Measurements from ENCODE around the gene RPS18.

The RPS18 gene

DNA sequence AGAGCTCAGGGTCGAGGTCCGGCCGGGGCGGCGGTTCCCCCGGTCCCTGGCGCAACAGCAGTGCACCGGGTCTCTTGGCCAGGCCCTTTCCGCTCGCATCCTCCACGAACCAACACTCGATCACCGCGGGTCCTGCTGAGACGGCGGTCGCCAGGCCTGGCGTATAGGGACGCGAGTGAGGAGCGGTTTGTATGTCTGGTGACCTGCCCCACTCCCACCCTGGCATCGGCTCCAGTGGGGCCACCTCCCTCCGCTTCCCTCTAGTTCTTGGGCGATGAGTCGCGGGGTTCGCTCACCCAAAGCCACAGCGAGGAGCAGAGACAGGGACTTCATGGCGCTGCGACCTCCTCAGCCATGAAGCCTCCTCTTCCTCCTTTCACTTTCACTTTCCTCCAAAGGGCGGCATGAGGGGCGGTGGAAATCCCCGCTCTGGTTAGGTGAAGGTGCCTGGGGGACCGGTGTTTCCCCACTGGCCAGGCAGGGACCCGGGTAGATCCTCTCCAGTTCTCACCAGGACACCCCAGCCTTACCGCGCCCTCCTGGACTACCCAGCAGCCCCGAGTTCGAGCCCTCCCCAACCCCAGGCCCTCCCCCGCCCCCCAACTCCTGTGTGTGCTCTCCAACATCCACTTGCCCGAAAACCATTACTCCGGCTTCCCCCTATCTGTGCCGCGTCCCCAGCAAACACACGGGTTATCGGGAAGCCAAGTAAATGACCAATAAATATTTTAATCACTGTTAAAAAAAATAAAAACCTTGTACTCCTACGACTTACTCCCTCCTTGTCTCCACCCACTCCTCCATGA lies 42.0 kb downstream of the RPS18 start, which contains the start of gene TAPBP:
TAPBP (minus strand) TSS at position 370 of the 806 bp plus-strand sequence; CDS start at position 333, 37 bp downstream.
- in situ Hi-C loops (cut with MboI; ENCODE audit: low sequenced_read_pairs), result no loop called here

DNA sequence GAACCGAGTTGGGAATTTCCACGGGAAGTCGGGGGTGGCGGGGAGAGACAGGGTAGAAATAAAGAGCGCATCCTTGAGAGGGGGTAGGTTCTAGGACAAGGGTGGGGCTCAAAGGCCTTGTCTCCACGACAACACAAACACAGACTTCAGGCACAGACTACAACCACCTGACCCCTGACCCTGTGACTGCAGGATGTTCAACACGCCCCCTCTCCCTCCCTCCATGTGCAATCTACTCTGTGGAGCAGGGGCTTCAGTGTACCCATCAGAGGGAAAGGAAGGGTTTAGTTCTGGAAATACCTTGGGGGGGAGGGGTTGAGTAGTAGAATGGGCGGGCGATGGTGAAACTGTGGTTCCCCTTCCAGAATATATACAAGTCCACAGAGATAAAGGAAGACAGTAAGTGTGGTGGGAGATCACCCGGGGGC lies 42.7 kb downstream of the RPS18 start:
- in situ Hi-C loops (cut with MboI; ENCODE audit: low sequenced_read_pairs), result no loop called here

DNA sequence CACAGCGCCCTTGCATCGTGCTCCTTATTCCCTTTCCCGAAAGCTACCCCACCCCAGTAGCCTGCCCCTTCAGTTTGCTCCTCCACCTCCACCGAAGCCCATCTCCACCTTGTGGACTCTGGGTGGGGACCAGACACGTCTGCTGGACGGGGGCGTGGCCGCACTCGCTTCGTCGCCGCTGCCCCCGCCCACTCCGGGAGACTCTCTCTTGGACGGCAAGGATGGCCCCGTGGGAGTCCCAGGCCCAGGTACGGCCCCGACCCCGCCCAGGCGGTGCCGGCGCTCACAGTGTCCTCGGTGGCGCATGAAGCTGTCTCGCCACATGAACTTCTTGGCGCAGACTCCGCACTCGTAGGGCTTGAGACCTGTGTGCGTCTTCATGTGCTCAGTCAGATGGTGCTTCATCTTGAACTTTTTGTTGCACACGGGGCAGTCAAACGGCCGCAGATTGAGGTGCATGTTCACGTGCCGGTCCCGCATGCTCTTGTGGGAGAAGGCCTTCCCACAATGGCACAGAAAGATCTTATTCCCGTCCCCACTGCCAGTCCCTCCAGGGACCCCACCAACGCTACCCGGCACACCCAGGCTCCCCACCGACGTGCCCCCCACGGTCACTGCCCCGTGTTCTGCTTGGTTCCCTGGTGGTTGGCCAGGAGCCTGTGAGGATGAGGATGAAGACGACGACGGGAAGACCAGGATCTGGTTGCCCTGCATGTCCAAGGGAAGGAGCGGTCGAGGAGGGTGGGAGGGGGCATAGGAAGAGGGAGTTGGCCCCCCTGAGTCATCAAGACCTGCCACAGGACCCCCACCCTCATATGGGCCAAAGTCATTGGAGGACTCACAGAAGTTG lies 43.3 kb downstream of the RPS18 start:
- in situ Hi-C loops (cut with MboI; ENCODE audit: low sequenced_read_pairs), result no loop called here

DNA sequence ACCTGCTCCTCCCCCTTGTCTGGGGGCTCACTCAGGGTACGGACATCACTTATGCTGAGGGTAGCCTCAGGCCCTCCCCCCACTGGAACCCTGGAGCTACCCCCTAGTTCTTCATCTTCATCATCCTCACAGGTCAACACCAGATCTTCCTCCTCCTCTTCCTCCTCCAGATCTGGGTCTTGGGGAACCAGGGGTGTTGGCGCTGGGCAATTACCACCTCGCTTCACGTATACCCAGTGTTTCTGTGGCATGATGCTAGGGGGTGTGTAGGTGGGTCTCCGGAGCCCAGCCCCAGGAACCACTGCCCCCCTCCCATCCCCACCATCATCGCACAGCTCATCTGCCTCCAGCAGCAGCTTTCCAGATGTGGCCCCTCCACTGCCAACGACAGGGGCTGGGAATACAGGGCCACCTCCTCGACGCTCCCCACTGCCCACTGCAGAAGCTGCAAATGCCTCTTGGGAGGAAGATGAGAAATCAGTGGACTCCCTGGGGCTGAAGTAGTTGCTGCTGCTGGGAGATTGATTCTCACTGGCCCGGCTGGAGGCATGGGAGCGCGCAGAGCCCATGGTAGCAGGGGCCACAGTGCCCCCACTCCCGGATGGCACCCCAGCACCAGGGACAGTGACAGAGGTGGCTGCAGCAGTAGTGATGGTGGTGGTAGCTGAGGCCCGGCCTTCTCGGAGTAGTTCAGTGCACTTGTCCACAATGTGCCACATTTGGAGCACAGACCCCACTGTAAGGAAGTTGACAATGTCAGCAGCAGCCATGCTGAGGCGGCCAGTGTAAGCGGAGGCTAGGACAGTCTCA lies 44.1 kb downstream of the RPS18 start:
- in situ Hi-C loops (cut with MboI; ENCODE audit: low sequenced_read_pairs), result no loop called here

DNA sequence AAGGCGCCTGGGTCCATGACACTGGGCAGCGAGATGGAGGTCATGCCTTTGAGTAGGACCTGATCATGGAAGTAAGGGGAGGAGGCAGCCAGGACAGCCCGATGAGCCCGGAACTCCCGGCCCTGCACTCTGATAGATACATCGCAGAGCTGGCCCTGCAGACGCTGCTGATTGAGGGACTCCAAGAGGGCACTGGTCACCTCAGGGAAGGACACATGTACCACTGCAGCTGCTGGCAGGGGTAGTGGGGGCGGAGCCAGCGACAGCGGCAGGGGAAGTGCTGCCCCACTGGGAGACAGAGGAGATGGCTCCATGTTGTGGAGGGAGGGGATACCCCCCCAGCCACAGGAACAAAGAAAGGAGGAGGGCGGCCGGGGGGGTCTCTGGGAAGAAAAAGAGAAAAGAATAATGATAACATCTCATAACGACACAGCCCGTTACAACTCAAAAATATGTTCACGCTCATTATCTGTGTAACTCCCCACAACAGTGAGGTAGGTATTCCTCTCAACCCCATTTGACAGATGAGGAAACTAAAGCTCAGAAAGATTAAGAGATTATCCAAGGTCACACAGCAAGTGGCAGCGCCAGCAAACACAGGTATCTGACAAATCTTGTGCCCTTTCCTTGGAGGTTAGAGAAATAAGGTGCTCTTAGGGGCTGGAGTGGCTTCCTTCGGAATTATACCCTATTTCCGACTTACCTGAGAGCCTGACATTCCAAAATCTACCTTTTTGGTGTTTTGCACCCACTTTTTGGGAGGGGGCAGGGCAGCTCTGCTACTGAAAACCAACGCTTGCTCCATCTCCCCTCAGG lies 44.9 kb downstream of the RPS18 start:
- in situ Hi-C loops (cut with MboI; ENCODE audit: low sequenced_read_pairs), result no loop called here

DNA sequence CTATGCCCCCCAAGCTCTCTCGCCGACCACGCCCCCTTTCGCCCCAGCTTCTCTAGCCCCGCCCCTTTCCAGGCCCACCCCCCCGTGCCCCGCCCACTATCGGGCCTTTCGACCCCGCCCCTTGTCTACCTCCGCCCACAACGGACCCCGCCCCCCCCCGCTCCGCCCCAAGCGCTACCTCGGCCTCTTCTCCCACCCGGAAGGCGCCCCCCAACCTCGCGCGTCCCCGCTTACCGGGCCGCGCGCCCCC lies 45.5 kb downstream of the RPS18 start:
- in situ Hi-C loops (cut with MboI; ENCODE audit: low sequenced_read_pairs), result no loop called here

DNA sequence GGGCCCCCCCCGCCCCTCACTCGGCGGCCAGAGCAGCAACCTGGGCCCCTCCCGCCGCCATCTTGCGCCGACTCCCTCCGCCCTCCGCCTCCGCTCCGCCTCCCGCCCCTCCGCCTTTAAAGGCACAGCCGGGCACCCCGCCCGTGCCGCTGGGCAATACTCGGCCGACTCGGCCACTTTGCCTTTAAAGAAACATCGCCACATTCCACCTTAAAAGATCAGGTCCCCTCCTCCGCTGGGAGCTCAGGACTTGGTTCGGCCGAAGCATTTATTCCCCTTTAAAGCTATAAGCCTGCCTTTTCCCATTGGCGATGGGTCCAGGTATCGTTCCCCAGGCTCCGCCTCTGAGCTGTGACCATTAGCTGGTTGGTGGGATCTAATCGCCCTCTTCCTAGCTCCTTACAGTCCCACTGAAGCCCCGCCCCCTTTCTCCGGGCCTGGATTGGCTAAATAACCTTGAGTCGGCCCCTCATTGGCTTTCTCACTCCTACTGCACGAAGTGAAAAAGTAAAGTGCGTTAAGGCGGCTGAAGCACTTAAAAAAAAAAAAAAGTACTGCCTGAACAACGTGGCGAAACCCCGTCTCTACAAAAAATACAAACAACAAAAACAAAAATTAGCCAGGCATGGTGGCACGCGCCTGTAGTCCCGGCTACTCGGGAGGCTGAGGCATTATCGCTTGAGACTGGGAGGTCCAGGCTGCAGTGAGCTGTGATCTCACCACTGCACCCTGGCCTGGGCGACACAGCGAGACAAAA lies 46.0 kb downstream of the RPS18 start, which contains the start of gene ZBTB22:
ZBTB22 (minus strand) TSS at position 76 of the 757 bp plus-strand sequence. CDS start 828 bp downstream, outside the sequence.
- in situ Hi-C loops (cut with MboI; ENCODE audit: low sequenced_read_pairs), result no loop called here

DNA sequence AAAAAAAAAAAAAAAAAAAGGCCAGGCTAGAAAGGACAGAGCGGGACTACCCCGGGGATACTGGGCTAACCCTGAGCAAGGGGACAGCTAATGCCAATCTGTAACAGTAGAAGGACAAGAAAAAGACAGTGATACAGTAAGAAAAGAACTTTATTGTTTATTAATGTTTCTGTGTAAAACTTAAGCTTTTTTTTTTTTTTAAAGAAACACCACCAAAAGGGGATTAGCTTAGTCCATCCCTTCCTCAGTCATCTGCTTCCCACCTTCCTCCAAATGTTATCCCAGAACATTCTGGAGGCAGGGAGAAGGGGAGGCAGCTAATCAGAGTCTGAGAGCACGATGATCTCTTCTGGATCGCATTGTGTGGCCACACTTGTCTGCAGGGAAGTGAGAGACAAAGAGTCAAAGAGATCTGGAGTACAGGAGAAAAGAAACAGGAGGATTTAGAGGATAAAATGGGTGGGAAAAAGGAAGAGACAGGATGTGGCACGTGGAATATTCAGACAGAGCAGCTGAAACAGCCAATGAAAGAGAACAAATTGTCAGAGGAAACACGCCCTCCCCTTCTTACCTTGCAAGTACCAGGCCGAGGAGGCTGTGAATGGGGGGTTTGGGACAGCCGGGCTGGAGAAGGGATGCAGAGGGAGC lies 46.7 kb downstream of the RPS18 start:
- in situ Hi-C loops (cut with MboI; ENCODE audit: low sequenced_read_pairs), result no loop called here

DNA sequence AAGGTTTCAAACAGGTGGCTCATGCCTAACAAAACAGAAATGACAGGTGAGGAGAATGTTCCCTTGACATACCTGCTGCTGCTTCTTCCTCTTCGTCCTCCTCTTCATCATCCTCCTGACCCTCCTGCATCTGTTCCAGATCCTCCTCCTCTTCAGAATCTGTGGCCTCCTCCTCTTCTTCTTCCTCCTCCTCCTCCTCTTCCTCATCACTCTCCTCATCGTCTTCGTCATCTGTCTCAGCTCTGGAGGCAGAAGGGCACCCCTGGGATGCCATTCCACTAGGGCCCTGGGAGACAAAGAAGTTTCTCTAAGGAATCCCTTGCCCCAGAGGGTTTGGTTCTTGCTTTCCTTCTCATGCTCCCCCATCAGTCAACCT lies 48.1 kb downstream of the RPS18 start:
- in situ Hi-C loops (cut with MboI; ENCODE audit: low sequenced_read_pairs), result no loop called here

DNA sequence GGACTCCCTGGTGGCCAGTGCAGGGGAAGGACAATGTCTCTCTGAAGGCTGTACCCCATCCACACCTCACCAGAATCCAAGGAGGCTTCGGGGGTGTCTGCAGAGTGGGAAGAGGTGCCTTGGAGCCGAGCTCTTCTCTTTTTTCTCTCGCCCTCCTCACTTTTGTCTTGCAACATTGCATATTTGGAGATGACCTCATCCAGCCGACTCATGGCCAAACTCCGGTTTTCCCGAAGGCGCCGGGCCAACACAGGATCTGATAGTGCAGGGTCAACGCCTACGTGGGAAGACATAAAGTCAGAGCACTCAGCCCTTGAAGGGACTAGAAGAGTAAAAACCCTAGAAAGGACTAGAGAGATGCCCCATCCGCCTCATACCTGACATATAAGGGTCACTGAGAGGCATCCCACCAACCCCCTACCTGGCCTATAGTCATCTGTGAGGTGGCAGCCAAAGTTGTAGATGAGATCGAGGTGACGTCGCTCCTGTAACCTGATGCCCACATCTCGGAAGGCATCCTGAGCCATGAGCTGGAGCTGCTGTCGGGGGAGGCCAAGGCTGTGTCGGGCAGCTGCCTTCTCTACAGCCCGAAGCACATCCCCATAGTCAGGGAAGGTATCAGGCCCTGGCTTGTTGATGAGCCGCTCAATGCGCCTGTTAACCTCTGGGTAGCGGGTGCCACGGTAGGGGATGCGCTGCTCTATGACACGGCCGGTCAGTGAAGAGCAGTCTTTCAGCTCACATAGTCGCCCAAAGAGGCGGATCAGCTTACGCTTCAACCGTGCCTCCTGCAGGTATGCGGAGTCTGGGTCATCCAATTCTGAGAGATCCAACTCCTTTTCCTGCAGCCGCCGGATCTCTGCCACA lies 48.7 kb downstream of the RPS18 start:
- in situ Hi-C loops (cut with MboI; ENCODE audit: low sequenced_read_pairs), result no loop called here

DNA sequence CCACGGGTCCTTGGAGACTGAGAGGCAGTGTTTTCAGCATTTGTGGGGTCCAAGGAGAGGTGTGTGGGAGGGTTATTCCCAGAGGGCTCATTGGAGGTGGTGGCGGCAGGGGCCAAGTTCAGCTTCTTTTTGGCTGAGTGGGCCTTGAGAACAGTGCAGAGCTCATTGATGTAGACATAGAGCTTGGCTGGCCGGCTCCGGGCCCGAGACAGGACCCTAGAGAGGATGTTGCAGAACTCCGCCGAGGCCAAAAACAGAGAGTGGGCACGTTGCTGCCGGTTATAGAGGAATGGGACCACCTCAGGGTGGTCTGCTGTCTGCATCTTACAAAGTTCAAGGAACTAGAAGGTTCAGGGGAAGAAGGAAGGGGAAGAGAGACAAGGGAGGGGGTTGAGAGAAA lies 49.4 kb downstream of the RPS18 start:
- in situ Hi-C loops (cut with MboI; ENCODE audit: low sequenced_read_pairs), result no loop called here

DNA sequence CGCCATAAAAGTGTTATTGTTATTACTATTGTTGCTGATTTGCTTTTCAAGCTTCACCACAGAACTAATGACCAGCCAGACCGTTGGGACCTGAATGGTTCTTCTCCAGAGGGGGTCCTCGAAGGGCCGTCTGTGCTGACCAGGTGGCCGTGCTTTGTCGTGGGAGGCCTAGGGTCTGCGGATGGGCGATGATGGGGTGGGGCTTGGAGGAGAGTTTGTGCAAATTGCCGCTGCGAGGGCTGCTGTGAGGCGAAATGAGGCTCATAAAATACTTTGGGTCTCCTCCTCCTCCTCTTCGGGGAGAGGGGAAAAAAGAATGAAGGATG lies 51.7 kb downstream of the RPS18 start:
- in situ Hi-C loops (cut with MboI; ENCODE audit: low sequenced_read_pairs), result no loop called here

DNA sequence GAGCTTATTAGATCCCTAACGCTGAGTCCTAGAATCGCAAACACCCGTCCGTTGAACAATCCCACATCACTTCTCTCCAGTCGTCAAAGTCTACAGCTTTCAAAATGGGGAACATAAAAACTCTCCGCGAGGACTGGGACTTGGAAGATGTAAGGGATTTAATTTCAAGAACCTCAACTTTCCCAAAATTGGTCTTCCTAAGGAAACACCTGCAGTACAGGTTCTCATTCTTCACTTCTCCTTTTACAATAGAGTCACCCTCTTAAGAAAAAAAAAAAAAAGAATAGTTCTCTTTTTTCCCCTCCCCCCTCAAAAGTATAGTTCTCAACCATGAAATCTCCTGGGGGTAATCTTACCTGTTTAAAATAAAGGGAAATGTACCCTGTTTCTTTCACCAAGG lies 52.2 kb downstream of the RPS18 start:
- in situ Hi-C loops (cut with MboI; ENCODE audit: low sequenced_read_pairs), result no loop called here

Measured in HL-60/S4 (cell line).